DND-41 (cell line): ENCODE measurements around the gene G6PC2.

Experiments
- ATAC-seq: fragments of 200-7000 bp; cut with Tn5 transposase; 3 replicates; pipeline ENCODE4 v1.9.1; 2021; ENCODE audit warnings: low read depth; ENCODE audit not compliant: insufficient read depth
- DNase-seq: peaks from one replicate; pipeline ENCODE4 v3.0.0-alpha.2; 2020
- H2AFZ ChIP-seq: 2 replicates; pipeline ENCODE4 v1.6.0; 2012; ENCODE audit warnings: low read depth, low read length
- H3K27ac ChIP-seq: 2 replicates; pipeline ENCODE4 v1.5.1; 2012; ENCODE audit warnings: low read length, inconsistent platforms
- H3K27me3 ChIP-seq: fragments of 200-600 bp; sonication (generic); 2 replicates; pipeline ENCODE4 v1.6.0; 2012; ENCODE audit warnings: low read length, mild to moderate bottlenecking, inconsistent platforms; ENCODE audit not compliant: insufficient read depth, poor library complexity
- H3K36me3 ChIP-seq: 2 replicates; pipeline ENCODE4 v1.5.1; 2012; ENCODE audit warnings: low read length, inconsistent platforms; ENCODE audit not compliant: insufficient read depth
- H3K4me1 ChIP-seq: 2 replicates; pipeline ENCODE4 v1.5.1; 2012; ENCODE audit warnings: mild to moderate bottlenecking, low read length; ENCODE audit not compliant: insufficient read depth
- H3K4me2 ChIP-seq: 2 replicates; pipeline ENCODE4 v1.6.0; 2012; ENCODE audit warnings: mild to moderate bottlenecking, moderate library complexity, low read length, inconsistent platforms; ENCODE audit not compliant: insufficient read depth
- H3K4me3 ChIP-seq, 2 experiments: fragments of 200-600 bp in 1 of 2; shearing (Covaris generic) in 1 of 2; 2 replicates each; pipeline ENCODE4 v1.5.1; 2012 to 2016; ENCODE audit warnings: inconsistent platforms in 2 of 2, low read length in 2 of 2, mild to moderate bottlenecking in 2 of 2, low read depth in 1 of 2, moderate library complexity in 1 of 2
- H3K79me2 ChIP-seq: 2 replicates; pipeline ENCODE4 v1.6.0; 2012; ENCODE audit warnings: low read length, inconsistent platforms; ENCODE audit not compliant: insufficient read depth
- H3K9ac ChIP-seq: 2 replicates; pipeline ENCODE4 v1.6.0; 2012; ENCODE audit warnings: low read depth, mild to moderate bottlenecking, inconsistent platforms, low read length, moderate library complexity
- H3K9me3 ChIP-seq: 2 replicates; pipeline ENCODE4 v1.5.1; 2012; ENCODE audit warnings: low read length, moderate library complexity, mild to moderate bottlenecking, inconsistent platforms; ENCODE audit not compliant: insufficient read depth, severe bottlenecking
- H4K20me1 ChIP-seq: 2 replicates; pipeline ENCODE4 v1.6.0; 2012; ENCODE audit warnings: low read length; ENCODE audit not compliant: insufficient read depth
- CTCF ChIP-seq: IDR thresholded peaks from 2 replicates; pipeline ENCODE4 v1.5.1; 2012; ENCODE audit warnings: borderline replicate concordance, low read length, moderate library complexity, mild to moderate bottlenecking; ENCODE audit not compliant: poor library complexity, severe bottlenecking; ENCODE audit errors: extremely low read depth
- EZH2 ChIP-seq: IDR thresholded peaks from 3 replicates; pipeline ENCODE4 v1.6.1; 2012; ENCODE audit warnings: borderline replicate concordance, low read depth, mild to moderate bottlenecking, moderate library complexity, low read length, inconsistent platforms; ENCODE audit not compliant: severe bottlenecking

The G6PC2 gene

GRCh38 chr2:168907940-168908662 lies 7.0 kb downstream of the G6PC2 start:
- Histone ChIP-seq H2AFZ (no peak overlapping the region), H3K4me1 (no peaks in the 10 kb centered on the region), H3K9ac (no peak overlapping the region), H3K36me3 (no peaks in the 10 kb centered on the region), H3K27ac (no peak overlapping the region), H4K20me1 (no peaks in the 10 kb centered on the region), H3K79me2 (no peaks in the 10 kb centered on the region), H3K4me3 (no peak overlapping the region), H3K4me2 (no peak overlapping the region), H3K27me3 (peaks cover 3% of the 10 kb centered on the region), H3K9me3 (no peaks in the 10 kb centered on the region)
- ATAC-seq (no peak), DNase-seq (no peak)
- TF ChIP-seq CTCF (no peak), EZH2 (no peak)

GRCh38 chr2:168910330-168910729 lies 9.2 kb downstream of the G6PC2 start:
- no peak for ATAC-seq

GRCh38 chr2:168912466-168912865 lies 11.4 kb downstream of the G6PC2 start:
- Histone ChIP-seq H3K4me3 (no peak overlapping the region), H3K27me3 (no peaks in the 10 kb centered on the region), H3K79me2 (no peaks in the 10 kb centered on the region), H3K27ac (no peak overlapping the region), H3K9me3 (no peaks in the 10 kb centered on the region), H3K9ac (no peak overlapping the region), H3K36me3 (no peaks in the 10 kb centered on the region), H3K4me2 (no peak overlapping the region), H4K20me1 (no peaks in the 10 kb centered on the region), H2AFZ (no peak overlapping the region), H3K4me1 (no peaks in the 10 kb centered on the region)
- TF ChIP-seq CTCF (no peak), EZH2 (no peak)
- DNase-seq (no peak), ATAC-seq (no peak)

More at GRCh38 chr2:168910330-168910729, 9.2 kb downstream of the G6PC2 start:
- H3K4me3 ChIP-seq = no peak overlapping the region
- H3K79me2 ChIP-seq = no peaks in the 10 kb centered on the region
- H4K20me1 ChIP-seq = no peaks in the 10 kb centered on the region
- no peaks in the 10 kb centered on the region for H3K36me3 ChIP-seq
- no peaks in the 10 kb centered on the region for H3K4me1 ChIP-seq
- H3K27me3 ChIP-seq = no peaks in the 10 kb centered on the region
- no peak overlapping the region for H3K9ac ChIP-seq
- H3K4me2 ChIP-seq = no peak overlapping the region
- no peak overlapping the region for H3K27ac ChIP-seq
- H3K9me3 ChIP-seq = no peaks in the 10 kb centered on the region
- no peak overlapping the region for H2AFZ ChIP-seq
- no peak for DNase-seq
- no peak for TF ChIP-seq EZH2
- no peak for TF ChIP-seq CTCF
